ENCODE measurements around the gene GALNT16. TPM values are rescaled to one million over a fixed set of nuclear protein-coding genes. Genes with fewer than 3 reads are reported as not detected.

Gene GALNT16
- polyA plus RNA-seq, 1 donor (not counting 4 experiments of a cell fraction or from before 2014, with no cell fraction given): not detected

DNA sequence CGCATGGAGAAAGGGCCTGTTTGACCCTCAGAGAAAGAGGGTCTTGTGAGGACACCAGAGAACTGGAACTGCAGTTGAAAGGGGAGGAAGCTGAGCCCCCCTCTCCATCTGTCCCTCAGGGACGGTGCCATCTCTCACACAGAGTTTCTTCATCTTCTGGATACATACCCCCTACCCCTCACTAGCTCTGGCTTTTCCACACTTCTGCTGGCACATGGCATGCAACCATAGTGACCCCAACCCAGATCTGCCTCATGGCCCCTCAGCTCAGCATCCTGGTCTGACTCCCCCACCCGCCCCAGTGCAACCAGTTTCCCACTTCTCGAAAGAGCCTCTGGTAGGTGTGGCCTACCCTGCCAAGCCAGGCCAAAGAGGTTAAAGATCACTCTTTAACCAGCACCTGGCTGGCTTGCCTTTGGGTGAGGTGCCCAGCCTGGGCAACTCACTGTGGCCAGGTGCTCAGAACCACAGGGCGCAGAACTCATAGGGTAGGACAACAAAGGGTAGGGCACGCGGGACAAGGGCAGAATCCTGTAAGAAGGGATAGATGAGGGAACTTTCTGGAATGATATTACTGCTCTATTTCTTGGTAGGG lies 25.8 kb downstream of the GALNT16 start:
- Histone ChIP-seq H2AFZ (ENCODE audit: control insufficient read depth, low read length) (no peak overlapping the region), H3K4me1 (ENCODE audit: control insufficient read depth, extremely low read depth, insufficient read depth, low read length) (no peaks in the 10 kb centered on the region), H3K27ac (ENCODE audit: control insufficient read depth, insufficient read depth, low read length) (no peak overlapping the region), H3K4me3 (ENCODE audit: control insufficient read depth in 2 of 3, extremely low read depth in 1 of 3, insufficient read depth in 2 of 3, low read depth in 1 of 3, low read length in 3 of 3) (no peak overlapping the region), H3K36me3 (ENCODE audit: control insufficient read depth in 2 of 2, extremely low read depth in 1 of 2, insufficient read depth in 2 of 2, low read length in 2 of 2) (no peaks in the 10 kb centered on the region), H4K20me1 (ENCODE audit: control insufficient read depth, extremely low read depth, insufficient read depth, low read length) (no peaks in the 10 kb centered on the region), H3K79me2 (ENCODE audit: control insufficient read depth, insufficient read depth, low read length) (no peaks in the 10 kb centered on the region), H3K9ac (ENCODE audit: control insufficient read depth, extremely low read depth, insufficient read depth, low read length) (no peak overlapping the region), H3K9me1 (ENCODE audit: control insufficient read depth, extremely low read depth, insufficient read depth, low read length) (no peaks in the 10 kb centered on the region), H3K9me3 (ENCODE audit: control insufficient read depth, low read depth, low read length) (no peaks in the 10 kb centered on the region), H3K4me2 (ENCODE audit: control insufficient read depth, extremely low read depth, insufficient read depth, low read depth, low read length) (no peak overlapping the region), H3K27me3 (ENCODE audit: control insufficient read depth, extremely low read depth, insufficient read depth, low read length) (peaks cover 2% of the 10 kb centered on the region)
- FAIRE-seq (no peak), DNase-seq (ENCODE audit: low read depth, low spot score) (no peak)
- dilution Hi-C loops (cut with MboI; ENCODE audit: extremely low pct_ligation_motif_present, low sequenced_read_pairs): no loop called here
- TF ChIP-seq EZH2 (IDR thresholded peaks at IDR 0.05; ENCODE audit: low read length): no peak
- TF ChIP-seq, protein P1, sequence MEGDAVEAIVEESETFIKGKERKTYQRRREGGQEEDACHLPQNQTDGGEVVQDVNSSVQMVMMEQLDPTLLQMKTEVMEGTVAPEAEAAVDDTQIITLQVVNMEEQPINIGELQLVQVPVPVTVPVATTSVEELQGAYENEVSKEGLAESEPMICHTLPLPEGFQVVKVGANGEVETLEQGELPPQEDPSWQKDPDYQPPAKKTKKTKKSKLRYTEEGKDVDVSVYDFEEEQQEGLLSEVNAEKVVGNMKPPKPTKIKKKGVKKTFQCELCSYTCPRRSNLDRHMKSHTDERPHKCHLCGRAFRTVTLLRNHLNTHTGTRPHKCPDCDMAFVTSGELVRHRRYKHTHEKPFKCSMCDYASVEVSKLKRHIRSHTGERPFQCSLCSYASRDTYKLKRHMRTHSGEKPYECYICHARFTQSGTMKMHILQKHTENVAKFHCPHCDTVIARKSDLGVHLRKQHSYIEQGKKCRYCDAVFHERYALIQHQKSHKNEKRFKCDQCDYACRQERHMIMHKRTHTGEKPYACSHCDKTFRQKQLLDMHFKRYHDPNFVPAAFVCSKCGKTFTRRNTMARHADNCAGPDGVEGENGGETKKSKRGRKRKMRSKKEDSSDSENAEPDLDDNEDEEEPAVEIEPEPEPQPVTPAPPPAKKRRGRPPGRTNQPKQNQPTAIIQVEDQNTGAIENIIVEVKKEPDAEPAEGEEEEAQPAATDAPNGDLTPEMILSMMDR (optimal IDR thresholded peaks at IDR 0.05 in 1 of 3, IDR thresholded peaks at IDR 0.05 in 1 of 3, conservative IDR thresholded peaks at IDR 0.05 in 1 of 3; ENCODE audit: extremely low read depth in 1 of 3, insufficient read depth in 2 of 3, low read length in 3 of 3): no peak

DNA sequence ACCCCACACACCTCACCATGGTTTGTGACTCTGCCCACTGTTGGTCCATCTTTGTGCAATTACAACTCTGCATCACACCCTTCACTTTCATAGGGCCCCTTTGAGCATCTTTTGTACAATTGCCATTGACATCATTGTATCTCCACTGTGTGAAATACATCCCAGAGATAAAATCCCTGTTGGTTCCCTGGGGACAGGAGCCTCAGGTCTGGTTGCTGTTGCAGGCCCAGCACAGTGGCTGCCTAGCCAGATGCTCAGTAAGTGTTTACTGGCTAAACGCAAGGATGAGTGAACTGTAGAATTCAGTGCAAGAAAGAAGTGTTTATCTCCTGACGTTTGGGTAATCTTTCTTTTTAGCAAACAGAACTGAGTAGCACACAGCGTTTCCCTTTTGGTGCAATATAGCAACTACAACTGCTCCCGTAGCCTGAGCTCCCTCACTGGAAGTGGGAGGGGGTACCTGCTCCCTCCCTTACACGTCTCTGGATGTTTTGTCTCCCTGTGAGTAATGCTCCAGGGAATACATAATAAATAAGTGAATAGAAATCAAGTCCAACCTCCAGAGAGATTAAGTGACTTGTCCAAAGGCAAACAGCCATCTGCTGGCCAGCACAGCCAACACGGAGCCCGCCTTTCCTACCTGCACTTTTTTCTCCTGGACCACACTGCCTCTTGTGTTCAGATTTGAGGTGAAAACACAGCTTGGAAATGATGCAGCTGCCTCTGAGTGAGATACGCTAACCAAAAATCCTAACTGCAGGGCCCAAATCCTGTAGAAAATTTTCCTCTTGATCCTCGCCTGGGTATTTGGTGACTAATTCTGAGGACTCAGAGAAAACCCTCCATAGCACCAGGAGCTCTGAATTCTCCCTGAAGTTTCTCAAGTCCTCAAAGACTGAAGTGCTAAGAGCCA lies 27.4 kb downstream of the GALNT16 start:
- FAIRE-seq: no peak
- H3K9me1 ChIP-seq (ENCODE audit: control insufficient read depth, extremely low read depth, insufficient read depth, low read length): no peaks in the 10 kb centered on the region
- TF ChIP-seq EZH2 (IDR thresholded peaks at IDR 0.05; ENCODE audit: low read length): no peak
- TF ChIP-seq, protein P1 (optimal IDR thresholded peaks at IDR 0.05 in 1 of 3, IDR thresholded peaks at IDR 0.05 in 1 of 3, conservative IDR thresholded peaks at IDR 0.05 in 1 of 3; ENCODE audit: extremely low read depth in 1 of 3, insufficient read depth in 2 of 3, low read length in 3 of 3): peak in 1 of 3 experiments; percentile 6
- H3K79me2 ChIP-seq (ENCODE audit: control insufficient read depth, insufficient read depth, low read length): no peaks in the 10 kb centered on the region
- DNase-seq (ENCODE audit: low read depth, low spot score): no peak
- H3K9ac ChIP-seq (ENCODE audit: control insufficient read depth, extremely low read depth, insufficient read depth, low read length): no peak overlapping the region
- H3K4me2 ChIP-seq (ENCODE audit: control insufficient read depth, extremely low read depth, insufficient read depth, low read depth, low read length): no peak overlapping the region
- H3K27ac ChIP-seq (ENCODE audit: control insufficient read depth, insufficient read depth, low read length): no peak overlapping the region
- H3K9me3 ChIP-seq (ENCODE audit: control insufficient read depth, low read depth, low read length): no peaks in the 10 kb centered on the region
- no peaks in the 10 kb centered on the region for H3K4me1 ChIP-seq (ENCODE audit: control insufficient read depth, extremely low read depth, insufficient read depth, low read length)
- no peaks in the 10 kb centered on the region for H4K20me1 ChIP-seq (ENCODE audit: control insufficient read depth, extremely low read depth, insufficient read depth, low read length)
- no peak overlapping the region for H2AFZ ChIP-seq (ENCODE audit: control insufficient read depth, low read length)
- no peaks in the 10 kb centered on the region for H3K36me3 ChIP-seq (ENCODE audit: control insufficient read depth in 2 of 2, extremely low read depth in 1 of 2, insufficient read depth in 2 of 2, low read length in 2 of 2)
- no peak overlapping the region for H3K4me3 ChIP-seq (ENCODE audit: control insufficient read depth in 2 of 3, extremely low read depth in 1 of 3, insufficient read depth in 2 of 3, low read depth in 1 of 3, low read length in 3 of 3)
- H3K27me3 ChIP-seq (ENCODE audit: control insufficient read depth, extremely low read depth, insufficient read depth, low read length): peaks cover 8% of the 10 kb centered on the region
- dilution Hi-C loops (cut with MboI; ENCODE audit: extremely low pct_ligation_motif_present, low sequenced_read_pairs): no loop called here
